GM21447 (cell line): ENCODE results near the gene FAM241A.
"Not testable (repeated sequence)": the region's sequence is repeated elsewhere in the genome, so short reads cannot be mapped to it uniquely, and the experiment has no call there.

ENCODE experiments used
- ATAC-seq: cut with Tn5 transposase; IDR thresholded peaks from one replicate; pipeline ENCODE4 v1.9.1; 2021; ENCODE audit not compliant: unreplicated experiment

FAM241A gene

GRCh38 chr4:112172180-112172579, 26.9 kb downstream of the FAM241A start:
- ATAC-seq = peak; percentile 58

GRCh38 chr4:112173593-112174558, 28.6 kb downstream of the FAM241A start:
- ATAC-seq = no peak

GRCh38 chr4:112175840-112176239, 30.6 kb downstream of the FAM241A start:
- ATAC-seq = no peak

GRCh38 chr4:112176596-112176995, 31.3 kb downstream of the FAM241A start:
- peak; percentile 49 for ATAC-seq

GRCh38 chr4:112178741-112179140, 33.5 kb downstream of the FAM241A start:
- ATAC-seq = not testable (repeated sequence)

DNA sequence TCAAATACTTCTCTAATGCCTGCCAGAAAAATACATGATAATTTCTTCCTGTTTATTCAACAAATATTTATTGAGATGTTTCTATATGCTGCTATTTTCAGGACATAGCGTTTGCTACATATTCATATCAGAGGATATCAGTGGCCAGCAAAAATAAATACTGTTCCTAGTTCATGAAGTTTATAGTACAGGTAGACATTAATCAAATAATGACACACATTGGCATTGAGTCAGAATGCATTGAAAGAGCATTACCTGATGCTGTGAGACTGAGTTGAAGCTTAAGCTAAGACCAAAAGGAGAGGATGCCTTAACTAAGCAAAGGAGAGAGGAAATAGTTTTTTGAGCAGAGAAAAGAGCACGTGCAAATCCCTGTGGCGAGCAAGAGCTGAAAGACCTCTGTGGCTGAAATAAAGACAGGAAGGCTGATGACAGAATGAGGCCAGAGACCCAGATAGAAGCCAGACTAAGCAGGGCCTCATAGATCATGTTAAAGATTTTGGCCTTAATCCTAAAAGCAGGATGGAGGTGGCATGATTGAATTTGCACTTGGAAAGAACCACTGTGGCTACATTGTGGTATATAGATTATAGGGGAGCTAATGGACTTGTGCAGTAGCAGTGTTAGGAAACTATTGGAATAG, 36.2 kb downstream of the FAM241A start:
- ATAC-seq = no peak

DNA sequence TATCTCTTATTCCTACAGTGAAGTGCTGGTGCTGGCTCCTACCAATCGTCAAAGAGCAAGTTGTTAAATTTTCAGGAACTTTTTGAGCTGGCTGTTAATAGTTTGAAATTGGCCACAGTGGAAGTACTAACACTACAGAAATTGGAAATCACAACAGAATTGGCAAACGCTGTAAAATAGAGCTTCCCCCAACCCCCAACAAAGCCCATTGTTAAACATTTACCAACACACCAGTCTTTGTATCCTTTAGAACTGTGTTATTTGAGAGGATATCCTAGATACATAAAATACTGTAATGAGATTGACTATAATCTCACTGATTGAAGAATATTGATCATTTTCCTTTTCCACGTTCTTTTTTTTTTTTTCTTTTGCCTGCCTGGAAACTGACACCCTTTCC, 37.4 kb downstream of the FAM241A start:
- ATAC-seq = no peak

GRCh38 chr4:112183252-112183651, 38.0 kb downstream of the FAM241A start:
- ATAC-seq = no peak

DNA sequence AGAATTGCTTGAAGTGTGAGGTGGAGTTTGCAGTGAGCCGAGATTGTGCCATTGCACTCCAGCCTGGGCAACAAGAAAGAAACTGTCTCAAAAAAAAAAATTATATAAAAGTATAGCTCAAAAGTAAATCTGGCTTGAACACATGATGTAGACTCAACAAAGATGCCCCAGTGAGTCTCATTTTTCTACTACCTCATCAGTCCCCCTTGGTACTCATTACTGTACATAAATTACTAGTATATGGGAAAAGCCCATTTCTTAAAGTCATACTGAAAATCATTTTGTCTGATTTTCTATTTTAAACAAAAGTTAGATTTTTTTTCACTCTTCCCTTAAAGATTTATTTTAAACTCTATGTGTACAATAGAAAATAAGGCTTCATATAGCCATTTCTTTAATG, 39.2 kb downstream of the FAM241A start:
- no peak for ATAC-seq

DNA sequence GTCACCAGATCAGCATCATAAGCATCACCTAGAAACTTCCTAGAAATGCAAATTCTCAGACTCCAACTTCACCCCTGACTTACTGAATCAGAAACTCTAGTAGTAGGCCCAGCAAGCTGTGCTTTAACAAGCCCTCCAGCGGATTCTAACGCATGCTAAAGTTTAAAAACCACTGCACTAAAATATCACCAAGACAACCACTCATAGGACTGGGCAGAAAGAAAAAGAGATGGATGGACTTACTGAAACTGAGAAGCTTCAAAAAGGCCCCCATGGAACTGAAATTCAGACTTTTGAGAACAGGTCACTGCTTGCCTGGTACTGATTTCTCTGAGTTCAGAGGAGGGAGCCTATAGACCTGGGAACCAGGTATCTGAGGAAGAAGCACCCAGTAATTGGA, 40.1 kb downstream of the FAM241A start:
- ATAC-seq = no peak

DNA sequence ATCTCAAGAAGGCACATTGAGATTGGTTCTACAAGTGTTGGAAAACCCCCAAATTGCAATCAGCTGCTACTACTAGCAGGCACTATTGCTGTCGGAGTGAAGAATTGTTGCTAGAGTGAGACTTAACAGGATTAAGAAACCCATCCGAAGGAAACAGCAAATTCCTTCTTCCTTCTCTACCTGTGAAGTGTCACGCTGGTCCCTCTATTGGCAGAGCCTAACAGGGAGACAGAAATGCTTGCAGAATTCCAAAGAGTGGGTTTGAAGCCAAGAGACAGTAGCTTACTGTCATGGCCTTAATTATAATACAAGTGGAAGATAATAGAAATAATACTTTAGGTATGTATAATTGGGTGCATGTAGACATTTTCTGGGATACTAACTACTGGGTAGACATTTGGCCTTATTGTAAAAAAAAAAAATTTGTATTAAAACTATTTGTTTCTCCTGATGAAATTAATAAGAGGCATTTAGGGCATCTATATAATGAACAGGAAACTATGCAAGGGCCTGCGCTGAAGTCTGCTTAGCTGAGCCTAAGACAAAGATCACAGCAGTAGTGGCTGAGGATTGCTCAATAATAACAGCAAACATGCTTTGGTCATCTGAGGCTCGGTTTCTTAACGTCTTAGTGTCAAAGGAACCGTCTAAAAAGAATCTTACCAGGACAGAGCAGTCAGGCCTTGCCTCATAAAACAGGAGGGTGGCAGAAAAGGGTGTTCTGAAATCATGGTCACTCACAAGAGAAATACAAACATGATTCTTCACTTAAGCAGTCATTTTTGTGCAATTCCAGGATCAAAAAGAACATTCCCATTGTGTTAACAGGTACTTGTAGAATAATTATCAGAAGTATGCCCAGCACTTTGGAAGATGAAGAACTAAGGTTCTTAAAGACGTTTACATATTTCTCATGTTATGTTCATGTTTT, 40.8 kb downstream of the FAM241A start:
- ATAC-seq = no peak

GRCh38 chr4:112189754-112190153, 44.5 kb downstream of the FAM241A start:
- ATAC-seq = no peak

- ATAC-seq = no peak
Measured at GRCh38 chr4:112190684-112191083, 45.4 kb downstream of the FAM241A start.

DNA sequence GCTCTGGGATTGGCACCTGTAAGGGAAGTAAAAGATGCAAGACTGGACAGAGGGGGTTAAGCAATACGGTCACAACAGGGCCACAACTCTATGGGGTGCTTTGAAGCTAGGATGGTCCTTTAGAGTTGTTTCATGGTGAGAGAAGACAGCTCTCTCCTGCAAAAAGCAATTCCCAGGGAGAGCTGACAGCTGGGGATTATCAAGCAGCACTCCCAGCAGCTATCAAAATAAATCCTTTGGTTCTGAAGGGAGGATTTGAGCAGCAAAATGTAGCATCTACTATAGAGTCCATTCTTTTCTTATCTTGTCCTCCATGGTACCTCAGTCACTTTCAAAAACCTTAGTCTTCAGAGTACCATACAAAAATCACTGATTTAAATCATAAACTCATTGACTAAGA, 51.2 kb downstream of the FAM241A start:
- no peak for ATAC-seq

DNA sequence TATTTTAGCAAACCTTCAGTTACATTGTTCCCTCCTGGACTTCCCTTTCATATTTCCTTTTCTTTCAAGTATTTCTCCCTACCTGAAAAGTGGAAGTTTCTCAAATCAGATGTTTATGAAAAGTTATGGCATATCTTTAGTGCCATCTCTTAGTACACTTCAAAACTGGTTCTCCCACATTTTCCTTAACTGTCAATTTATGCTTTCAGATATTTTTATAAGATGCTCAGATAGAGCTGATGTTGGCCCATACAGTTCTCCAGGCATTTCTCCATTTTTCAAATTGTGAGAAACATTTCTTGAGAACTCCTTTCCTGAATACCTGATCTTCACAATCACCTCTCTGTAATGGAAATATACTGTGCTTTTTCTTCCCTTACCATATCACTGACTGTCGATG, 53.8 kb downstream of the FAM241A start:
- no peak for ATAC-seq

DNA sequence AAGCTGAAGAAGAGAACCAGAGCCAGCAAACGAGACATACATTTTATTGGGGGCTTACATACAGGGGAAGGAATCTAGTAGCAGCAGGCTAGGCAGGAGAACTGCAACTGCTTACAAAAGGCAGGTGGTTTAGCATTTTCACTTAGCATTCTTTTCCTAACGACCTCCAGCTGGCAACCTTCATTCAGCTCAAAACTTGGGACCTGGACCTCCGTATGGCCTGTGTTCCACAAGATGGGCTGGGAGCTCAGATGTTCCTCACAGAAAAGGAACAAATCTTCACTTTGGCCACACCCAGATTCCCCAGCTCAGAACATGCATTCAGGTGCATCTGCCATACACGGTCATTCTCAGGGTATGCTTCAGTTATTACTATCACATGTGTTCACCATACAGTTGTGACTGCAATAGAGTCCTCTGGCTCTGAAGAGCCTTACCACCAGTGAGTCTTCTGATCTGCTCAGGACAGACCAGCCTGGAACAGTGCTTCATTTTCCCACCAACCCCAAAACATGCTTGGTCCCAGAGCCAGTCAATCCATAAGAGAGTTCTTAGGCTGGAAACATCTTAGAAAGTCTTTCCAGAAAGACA, 56.8 kb downstream of the FAM241A start:
- no peak for ATAC-seq

- no peak for ATAC-seq
Measured at GRCh38 chr4:112203593-112203992, 58.3 kb downstream of the FAM241A start.

GRCh38 chr4:112206431-112206830, 61.2 kb downstream of the FAM241A start:
- ATAC-seq = no peak

DNA sequence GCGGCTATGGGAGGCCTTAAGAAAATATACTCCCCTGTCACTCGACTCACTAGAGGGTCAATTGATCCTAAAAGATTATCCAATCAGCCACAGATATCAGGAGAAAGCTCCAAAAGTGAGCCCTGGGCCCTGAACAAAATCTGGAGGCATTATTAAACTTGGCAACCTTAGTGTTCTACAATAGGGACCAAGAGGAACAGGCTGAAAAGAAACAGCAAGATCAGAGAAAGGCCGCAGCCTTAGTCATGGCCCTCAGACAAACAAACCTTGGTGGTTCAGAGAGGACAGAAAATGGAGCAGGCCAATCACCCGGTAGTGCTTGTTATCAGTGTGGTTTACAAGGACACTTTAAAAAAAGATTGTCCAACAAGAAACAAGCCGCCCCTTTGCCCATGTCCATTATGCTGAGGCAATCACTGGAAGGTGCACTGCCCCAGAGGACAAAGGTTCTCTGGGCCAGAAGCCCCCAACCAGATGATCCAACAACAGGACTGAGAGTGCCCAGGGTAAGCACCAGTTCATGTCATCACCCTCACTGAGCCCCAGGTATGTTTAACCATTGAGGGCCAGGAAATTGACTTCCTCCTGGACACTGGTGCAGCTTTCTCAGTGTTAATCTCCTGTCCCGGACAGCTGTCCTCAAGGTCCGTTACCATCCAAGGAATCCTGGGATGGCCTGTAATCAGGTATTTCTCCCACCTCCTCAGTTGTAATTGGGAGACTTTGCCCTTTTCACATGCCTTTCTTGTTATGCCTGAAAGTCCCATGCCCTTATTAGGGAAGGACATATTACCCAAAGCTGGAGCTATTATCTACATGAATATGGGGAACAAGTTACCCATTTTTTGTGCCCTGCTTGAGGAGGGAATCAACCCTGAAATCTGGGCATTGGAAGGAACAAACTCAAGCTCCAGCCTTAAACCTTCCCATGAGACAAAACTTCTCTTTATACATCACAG, 63.2 kb downstream of the FAM241A start:
- ATAC-seq = not testable (repeated sequence)

DNA sequence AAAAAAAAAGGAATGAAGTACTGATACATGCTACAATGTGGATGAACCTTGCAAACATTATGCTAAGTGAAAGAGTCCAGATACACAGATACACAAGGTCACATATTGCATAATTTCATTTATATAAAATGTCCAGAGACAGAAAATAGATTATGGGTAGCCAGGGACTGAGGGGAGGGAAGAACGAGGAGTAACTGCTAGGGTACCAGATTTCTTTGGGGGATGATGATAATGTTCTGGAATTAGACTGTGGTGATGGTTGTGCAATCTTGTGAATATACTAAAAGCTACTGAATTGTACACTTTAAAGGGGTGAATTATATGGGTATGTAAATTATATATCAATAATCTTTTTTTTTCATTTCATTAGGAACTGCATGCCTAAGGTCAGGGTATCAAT, 65.5 kb downstream of the FAM241A start:
- ATAC-seq = no peak
